Testis (tissue), 3 donors: ENCODE data around the gene TMEM222. TPM values are rescaled to one million over a fixed set of nuclear protein-coding genes. Genes with fewer than 3 reads are reported as not detected.

ENCODE experiments used
- DNase-seq: peaks from one replicate; pipeline ENCODE4 v3.0.0-alpha.2; 2019
- H3K27ac ChIP-seq, 2 donors: fragments of 200-600 bp; sonication (generic); one replicate each; pipeline ENCODE4 v1.5.1; 2019
- H3K27me3 ChIP-seq: fragments of 200-600 bp; sonication (generic); one replicate; pipeline ENCODE4 v1.5.1; 2019
- H3K36me3 ChIP-seq: fragments of 200-600 bp; sonication (generic); one replicate; pipeline ENCODE4 v1.5.1; 2017; ENCODE audit warnings: low read depth; ENCODE audit errors: missing control alignments
- H3K4me1 ChIP-seq: fragments of 200-600 bp; sonication (generic); one replicate; pipeline ENCODE4 v1.5.1; 2019
- H3K4me3 ChIP-seq, 2 donors: fragments of 200-600 bp; sonication (generic); one replicate each; pipeline ENCODE4 v1.5.1; 2017 to 2019
- H3K9me3 ChIP-seq: fragments of 200-600 bp; sonication (generic); one replicate; pipeline ENCODE4 v1.5.1; 2017
- CTCF ChIP-seq, 3 experiments: fragments of 450-650 bp in 2 of 3; fragments of 200-600 bp in 1 of 3; sonication (generic) in 1 of 3; IDR thresholded peaks; one replicate each; pipeline ENCODE4 v1.5.1; 2016 to 2019; ENCODE audit warnings: antibody characterized with exemption in 3 of 3, mild to moderate bottlenecking in 2 of 3, moderate library complexity in 1 of 3
- POLR2A ChIP-seq: fragments of 450-650 bp; IDR thresholded peaks from one replicate; pipeline ENCODE4 v1.6.1; 2017; ENCODE audit warnings: antibody characterized with exemption, mild to moderate bottlenecking, moderate library complexity
- WGBS, 2 donors: methylation state at CpG; one replicate each; pipeline ENCODE4 v1.1.5; 2018; 5-methylcytosine and 5-hydroxymethylcytosine counted together
- intact Hi-C: fragments of 100-400 bp; cut with DNase I; formaldehyde crosslinking; loops from one replicate; pipeline ENCODE4 v1.15.1; 2023; ENCODE audit warnings: low total_unique reads
- polyA plus RNA-seq: library from polyadenylated mRNA; stranded (reverse); fragments of 350-450 nt; fragmentation: Illumina TruSeq; extraction: RNeasy Lipid Tissue Mini Kit (QIAGEN cat#74804); gene quantifications from one replicate; pipeline ENCODE4 v1.2.3, GENCODE V29; 2014; ENCODE audit warnings: low read depth, low replicate concordance; ENCODE audit not compliant: insufficient read depth
- total RNA-seq, 2 donors: library from RNA; depleted of rRNA; stranded (reverse); fragments of >200 nt; gene quantifications; one replicate each; pipeline ENCODE4 v1.2.3, GENCODE V29; 2016

Gene TMEM222
- total and polyA plus RNA-seq, 3 donors from 2014 or later, result 41.4 to 81.6 (median 67.5) TPM

- Histone ChIP-seq H3K27ac (no peak overlapping the region), H3K36me3 (no peaks in the 10 kb centered on the region), H3K4me1 (peaks cover 8% of the 10 kb centered on the region), H3K27me3 (no peaks in the 10 kb centered on the region), H3K9me3 (no peaks in the 10 kb centered on the region), H3K4me3 (no peak overlapping the region)
- WGBS, 2 donors, result 88 to 91% methylated on average over 14 of the region's 14 CpGs
- DNase-seq, result no peak
- TF ChIP-seq POLR2A (no peak), CTCF (IDR thresholded peaks at IDR 0.05) (no peak)
- intact Hi-C loops, result no loop called here
Measured at GRCh38 chr1:27346991-27347624, 25.1 kb downstream of the TMEM222 start.

- Histone ChIP-seq H3K36me3 (no peaks in the 10 kb centered on the region), H3K9me3 (no peaks in the 10 kb centered on the region), H3K27me3 (no peaks in the 10 kb centered on the region), H3K4me1 (peaks cover 8% of the 10 kb centered on the region), H3K4me3 (peak overlapping the region; percentile 34 to 58), H3K27ac (no peak overlapping the region)
- TF ChIP-seq POLR2A (no peak), CTCF (IDR thresholded peaks at IDR 0.05) (no peak)
- intact Hi-C loops, result no loop called here
- peak; percentile 26 for DNase-seq
- WGBS, 2 donors, result 19 to 59% methylated on average over 6 to 38 of the region's 51 CpGs
Measured at GRCh38 chr1:27348861-27349783, 27.2 kb downstream of the TMEM222 start.

- H3K27ac ChIP-seq, result no peak overlapping the region
- peak; percentile 70 for DNase-seq
- TF ChIP-seq POLR2A, result no peak
- 8 to 23% methylated on average over 15 to 84 of the region's 84 CpGs for WGBS, 2 donors
- no peaks in the 10 kb centered on the region for H3K27me3 ChIP-seq
- intact Hi-C loops, result no loop called here
- H3K4me3 ChIP-seq, result peak overlapping the region; percentile 34 to 58
- no peaks in the 10 kb centered on the region for H3K36me3 ChIP-seq
- peaks cover 8% of the 10 kb centered on the region for H3K4me1 ChIP-seq
- no peaks in the 10 kb centered on the region for H3K9me3 ChIP-seq
Measured at GRCh38 chr1:27349784-27350662, 28.1 kb downstream of the TMEM222 start.

GRCh38 chr1:27350663-27351540, 28.9 kb downstream of the TMEM222 start:
- H3K27me3 ChIP-seq, result no peaks in the 10 kb centered on the region
- H3K4me1 ChIP-seq, result peaks cover 8% of the 10 kb centered on the region
- intact Hi-C loops, result no loop called here
- WGBS, 2 donors, result 23 to 33% methylated on average over 34 to 62 of the region's 62 CpGs
- no peaks in the 10 kb centered on the region for H3K9me3 ChIP-seq
- no peaks in the 10 kb centered on the region for H3K36me3 ChIP-seq
- H3K27ac ChIP-seq, result no peak overlapping the region
- DNase-seq, result peak; percentile 43
- TF ChIP-seq POLR2A (no peak), CTCF (IDR thresholded peaks at IDR 0.05) (no peak)
- peak overlapping the region; percentile 15 to 58 for H3K4me3 ChIP-seq
